Amygdala (tissue), 56 donors: ENCODE data around the gene SRD5A1.

Experiments
- DNase-seq, 56 donors: peaks; one replicate each; lab custom pipeline; 2025; lab: John Stamatoyannopoulos, UW

Gene SRD5A1

GRCh38 chr5:6632888-6633468, at the start of gene SRD5A1, which contains the start of gene NSUN2:
Gene SRD5A1, plus strand, starts transcription at chr5:6633440. Its CDS starts 137 bp downstream, at chr5:6633577.
Gene NSUN2, minus strand, starts transcription at chr5:6633044. Its CDS starts 65 bp downstream, at chr5:6632979.
- peak; percentile 73 to 99 (median 90) for DNase-seq

GRCh38 chr5:6584101-6584645, 49.1 kb upstream of the SRD5A1 start:
- DNase-seq: no peak

- DNase-seq: no peak
Observed at GRCh38 chr5:6584727-6585126, 48.5 kb upstream of the SRD5A1 start.

- DNase-seq: no peak
Observed at GRCh38 chr5:6585168-6585567, 48.1 kb upstream of the SRD5A1 start.

- DNase-seq: no peak
Observed at GRCh38 chr5:6585939-6586646, 47.1 kb upstream of the SRD5A1 start.

- no peak for DNase-seq
Observed at GRCh38 chr5:6586647-6587042, 46.6 kb upstream of the SRD5A1 start.

GRCh38 chr5:6587171-6587570, 46.1 kb upstream of the SRD5A1 start:
- no peak for DNase-seq

GRCh38 chr5:6590581-6590980, 42.7 kb upstream of the SRD5A1 start:
- DNase-seq: no peak

- no peak for DNase-seq
Observed at GRCh38 chr5:6591671-6592288, 41.5 kb upstream of the SRD5A1 start.

- no peak for DNase-seq
Observed at GRCh38 chr5:6592601-6593000, 40.6 kb upstream of the SRD5A1 start.

- no peak for DNase-seq
Observed at GRCh38 chr5:6593148-6594016, 39.9 kb upstream of the SRD5A1 start.

- no peak for DNase-seq
Observed at GRCh38 chr5:6594066-6594465, 39.2 kb upstream of the SRD5A1 start.

GRCh38 chr5:6595405-6595804, 37.8 kb upstream of the SRD5A1 start:
- DNase-seq: no peak

- DNase-seq: no peak
Observed at GRCh38 chr5:6596388-6596787, 36.9 kb upstream of the SRD5A1 start.

- DNase-seq: no peak
Observed at GRCh38 chr5:6597557-6597956, 35.7 kb upstream of the SRD5A1 start.

GRCh38 chr5:6598351-6598900, 34.8 kb upstream of the SRD5A1 start:
- DNase-seq: peak in 1 of 56 donors; percentile 14

- no peak for DNase-seq
Observed at GRCh38 chr5:6599739-6600138, 33.5 kb upstream of the SRD5A1 start.

- no peak for DNase-seq
Observed at GRCh38 chr5:6601271-6601670, 32.0 kb upstream of the SRD5A1 start.

- no peak for DNase-seq
Observed at GRCh38 chr5:6601816-6602215, 31.4 kb upstream of the SRD5A1 start.

- no peak for DNase-seq
Observed at GRCh38 chr5:6602441-6602840, 30.8 kb upstream of the SRD5A1 start.
